C4-2B (cell line): ENCODE measurements around the gene TRIM72.

Experiments used
- H3K27ac ChIP-seq: fragments of 450-650 bp; 2 replicates; pipeline ENCODE4 v1.5.1; 2017
- CTCF ChIP-seq: fragments of 450-650 bp; conservative IDR thresholded peaks from 2 replicates; pipeline ENCODE4 v1.5.1; 2017; ENCODE audit warnings: mild to moderate bottlenecking
- ZFX ChIP-seq: fragments of 450-650 bp; IDR thresholded peaks from 2 replicates; pipeline ENCODE4 v1.6.1; 2017

Gene TRIM72

GRCh38 chr16:31258366-31258765 lies 44.4 kb downstream of the TRIM72 start:
- TF ChIP-seq CTCF (no peak), ZFX (no peak)
- H3K27ac ChIP-seq: no peak overlapping the region

DNA sequence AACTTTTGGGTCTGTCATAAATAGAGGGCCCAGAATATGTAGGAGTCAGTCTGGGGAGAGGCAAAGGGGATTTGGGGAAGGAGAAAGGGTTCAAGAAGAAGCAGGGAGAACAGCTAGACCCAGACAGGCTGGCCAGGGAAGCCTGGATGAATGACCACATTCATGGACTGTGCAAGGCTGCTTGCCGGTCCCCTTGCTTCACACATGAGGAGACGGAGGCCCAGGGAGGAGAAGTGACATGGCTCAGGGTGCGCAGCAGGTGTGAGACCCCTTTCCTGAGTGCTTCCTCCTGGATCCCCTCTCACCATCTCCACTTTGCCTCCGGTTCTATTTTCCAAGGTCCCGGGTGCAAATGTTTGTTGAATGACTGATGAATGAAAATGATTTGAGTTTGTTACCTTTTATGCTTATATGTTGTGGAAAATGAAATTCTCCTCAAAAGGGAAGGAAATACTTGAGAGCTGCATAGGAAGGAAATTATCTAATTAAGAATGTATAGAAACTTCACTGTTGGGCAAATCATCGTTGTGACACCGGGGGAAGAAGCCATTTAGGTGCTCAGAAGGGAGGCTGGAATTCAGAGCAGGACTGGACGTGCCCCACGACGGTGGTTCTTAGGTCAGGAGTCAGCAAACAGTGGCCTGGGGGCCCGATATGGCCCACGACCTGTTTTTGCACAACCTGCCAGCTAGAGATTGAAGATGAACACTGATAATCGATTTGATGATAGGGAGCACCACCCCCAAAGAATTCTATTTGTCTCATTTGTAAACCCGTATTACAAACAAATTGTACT lies 46.4 kb downstream of the TRIM72 start:
- no peak for TF ChIP-seq ZFX
- no peak for TF ChIP-seq CTCF
- H3K27ac ChIP-seq: no peak overlapping the region

DNA sequence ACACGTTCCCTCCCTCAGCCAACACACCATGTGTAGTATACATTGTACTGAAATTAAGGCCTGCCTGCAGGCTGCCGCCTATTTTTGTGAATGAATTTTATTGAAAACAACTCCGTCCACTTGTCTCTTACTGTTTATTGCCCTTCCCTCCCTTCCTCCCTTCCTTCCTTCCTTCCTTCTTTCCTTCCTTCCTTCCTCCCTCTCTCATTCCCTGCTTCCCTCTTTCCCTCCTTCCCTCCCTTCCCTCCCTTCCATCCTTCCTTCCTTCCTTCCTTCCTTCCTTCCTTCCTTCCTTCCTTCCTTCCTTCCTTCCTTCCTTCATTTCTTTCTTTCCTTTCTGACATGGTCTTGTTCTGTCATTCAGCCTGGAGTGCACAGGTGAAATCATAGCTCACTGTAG lies 48.2 kb downstream of the TRIM72 start:
- no peak overlapping the region for H3K27ac ChIP-seq
- TF ChIP-seq CTCF (no peak), ZFX (no peak)

DNA sequence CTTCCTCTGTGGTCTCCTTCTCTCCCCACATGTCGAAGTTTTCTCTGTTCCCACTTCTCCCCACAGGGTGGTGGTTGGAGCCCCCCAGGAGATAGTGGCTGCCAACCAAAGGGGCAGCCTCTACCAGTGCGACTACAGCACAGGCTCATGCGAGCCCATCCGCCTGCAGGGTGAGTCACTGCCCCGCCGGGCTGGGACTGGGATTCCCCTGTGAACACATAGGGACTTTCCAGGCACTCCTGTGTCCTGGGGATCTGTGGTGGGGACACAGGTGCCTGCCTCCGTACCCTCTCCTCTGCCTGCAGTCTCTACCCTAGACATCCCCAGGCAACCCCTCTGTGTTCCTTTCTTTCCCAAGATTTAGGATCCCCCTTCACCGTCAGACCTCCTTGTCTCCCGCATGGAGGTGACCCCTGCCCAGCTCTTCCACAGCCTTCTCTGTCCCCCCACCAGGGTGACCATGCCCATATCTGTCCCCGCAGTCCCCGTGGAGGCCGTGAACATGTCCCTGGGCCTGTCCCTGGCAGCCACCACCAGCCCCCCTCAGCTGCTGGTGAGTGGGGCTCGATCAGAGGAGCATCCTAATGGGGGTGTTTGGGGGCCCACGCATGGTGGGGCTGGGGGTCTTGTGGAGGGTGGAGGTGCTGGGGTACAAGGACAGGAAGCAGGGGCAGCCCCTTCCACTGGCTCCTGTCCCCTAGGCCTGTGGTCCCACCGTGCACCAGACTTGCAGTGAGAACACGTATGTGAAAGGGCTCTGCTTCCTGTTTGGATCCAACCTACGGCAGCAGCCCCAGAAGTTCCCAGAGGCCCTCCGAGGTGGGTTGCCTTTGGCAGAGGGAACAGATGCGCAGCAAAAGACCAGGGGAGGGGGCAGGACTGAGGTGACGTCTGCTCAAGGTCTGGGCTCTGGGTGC lies 51.7 kb downstream of the TRIM72 start:
- TF ChIP-seq CTCF (no peak), ZFX (no peak)

DNA sequence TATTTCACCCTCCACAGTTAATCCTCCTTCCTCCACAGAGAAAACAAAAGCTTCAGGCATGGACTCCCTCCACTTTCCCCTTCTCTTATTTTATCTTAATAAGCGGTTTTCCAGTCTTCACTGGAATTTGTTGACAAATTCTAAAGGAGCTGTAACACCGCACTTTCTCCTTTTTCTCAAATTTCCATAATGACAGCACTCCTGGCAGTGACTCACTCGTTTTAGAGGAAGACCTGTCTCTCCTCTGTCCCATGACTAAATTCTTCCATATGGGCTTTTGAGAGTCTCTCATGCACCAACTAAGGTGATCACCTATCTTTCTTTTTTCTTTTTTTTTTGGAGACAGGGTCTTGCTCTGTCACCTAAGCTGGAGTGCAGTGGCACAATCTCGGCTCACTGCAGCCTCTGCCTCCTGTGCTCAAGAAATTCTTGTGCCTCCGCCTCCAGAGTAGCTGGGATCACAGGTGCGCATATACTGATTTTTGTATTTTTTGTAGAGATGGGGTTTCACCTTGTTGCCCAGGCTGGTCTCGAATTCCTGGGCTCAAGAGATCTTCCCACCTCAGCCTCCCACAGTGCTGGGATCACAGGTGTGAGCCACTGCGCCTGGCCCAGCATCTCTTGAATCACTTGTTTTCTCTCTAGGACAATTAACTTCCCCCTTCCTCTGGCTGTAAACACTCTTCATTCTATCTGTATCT lies 53.6 kb downstream of the TRIM72 start:
- H3K27ac ChIP-seq: no peak overlapping the region
- TF ChIP-seq ZFX: no peak
- TF ChIP-seq CTCF: no peak

More for the DNA sequence above, 51.7 kb downstream of the TRIM72 start:
- H3K27ac ChIP-seq: no peak overlapping the region

GRCh38 chr16:31268033-31268365 lies 54.1 kb downstream of the TRIM72 start:
- no peak for TF ChIP-seq CTCF
- TF ChIP-seq ZFX: no peak
- H3K27ac ChIP-seq: no peak overlapping the region
